Thyroid gland (tissue), 4 donors: ENCODE data around the gene MEIS3. TPM values are rescaled to one million over a fixed set of nuclear protein-coding genes. Genes with fewer than 3 reads are reported as not detected.

Experiments used
- DNase-seq, 2 donors: peaks; one replicate each; pipeline ENCODE4 v3.0.0-alpha.2; 2019
- H3K27ac ChIP-seq, 3 donors: fragments of 200-600 bp; sonication (generic); 1 replicate in 2 of 3; 2 replicates in 1 of 3; pipeline ENCODE4 v1.5.1; 2016 to 2019; ENCODE audit warnings: mild to moderate bottlenecking in 1 of 3, moderate library complexity in 1 of 3
- H3K27me3 ChIP-seq: fragments of 200-600 bp; sonication (generic); one replicate; pipeline ENCODE4 v1.5.1; 2019
- H3K36me3 ChIP-seq, 2 donors: fragments of 200-600 bp; sonication (generic); one replicate each; pipeline ENCODE4 v1.5.1; 2016 to 2019
- H3K4me1 ChIP-seq, 2 donors: fragments of 200-600 bp; sonication (generic); one replicate each; pipeline ENCODE4 v1.5.1; 2017 to 2019
- H3K4me3 ChIP-seq, 3 donors: fragments of 200-600 bp; sonication (generic); replicated peaks in 1 of 3; 1 replicate in 2 of 3; 2 replicates in 1 of 3; pipeline ENCODE4 v1.5.1; 2016; ENCODE audit warnings: mild to moderate bottlenecking in 1 of 3
- H3K9me3 ChIP-seq: fragments of 200-600 bp; sonication (generic); one replicate; pipeline ENCODE4 v1.5.1; 2017
- CTCF ChIP-seq, 6 experiments: fragments of 200-600 bp in 3 of 6; fragments of 450-650 bp in 3 of 6; sonication (generic) in 3 of 6; IDR thresholded peaks; one replicate each; pipeline ENCODE4 v1.5.1; 2016 to 2019; ENCODE audit warnings: antibody characterized with exemption in 6 of 6, mild to moderate bottlenecking in 2 of 6, inconsistent platforms in 1 of 6, moderate library complexity in 1 of 6
- POLR2A ChIP-seq, 2 donors: fragments of 450-650 bp; IDR thresholded peaks; one replicate each; pipeline ENCODE4 v1.6.1; 2017; ENCODE audit warnings: antibody characterized with exemption in 2 of 2, mild to moderate bottlenecking in 2 of 2, moderate library complexity in 1 of 2
- WGBS, 2 donors: methylation state at CpG; one replicate each; pipeline ENCODE4 v1.1.5; 2017; 5-methylcytosine and 5-hydroxymethylcytosine counted together
- intact Hi-C: fragments of 100-400 bp; cut with DNase I; formaldehyde crosslinking; loops from one replicate; pipeline ENCODE4 v1.15.1; 2023
- total RNA-seq, 4 donors: library from RNA; depleted of rRNA; stranded (reverse); fragments of >200 nt; gene quantifications; one replicate each; pipeline ENCODE4 v1.2.3, GENCODE V29; 2016

Gene MEIS3
- total RNA-seq, 4 donors from 2014 or later, result 3.6 to 15.3 (median 6.1) TPM

GRCh38 chr19:47421244-47421786 lies 2.0 kb upstream of the MEIS3 start:
- intact Hi-C loops, result no loop called here
- no peak overlapping the region for H3K27ac ChIP-seq

GRCh38 chr19:47419789-47420188 lies 462 bp upstream of the MEIS3 start:
- intact Hi-C loops, result no loop called here
- TF ChIP-seq CTCF (IDR thresholded peaks at IDR 0.05) (no peak), POLR2A (IDR thresholded peaks at IDR 0.05) (no peak)
- 10 to 13% methylated on average over 16 to 18 of the region's 19 CpGs for WGBS, 2 donors
- peaks cover 14% of the 10 kb centered on the region for H3K27me3 ChIP-seq
- H3K9me3 ChIP-seq, result no peaks in the 10 kb centered on the region
- no peak for DNase-seq
- no peaks in the 10 kb centered on the region for H3K4me1 ChIP-seq
- H3K4me3 ChIP-seq, result no peak overlapping the region
- H3K27ac ChIP-seq, result no peak overlapping the region
- H3K36me3 ChIP-seq, result no peaks in the 10 kb centered on the region

More at GRCh38 chr19:47421244-47421786, 2.0 kb upstream of the MEIS3 start:
- Histone ChIP-seq H3K27me3 (peaks cover 14% of the 10 kb centered on the region), H3K9me3 (no peaks in the 10 kb centered on the region), H3K36me3 (no peaks in the 10 kb centered on the region), H3K4me1 (no peaks in the 10 kb centered on the region), H3K4me3 (no peak overlapping the region)
- TF ChIP-seq CTCF (IDR thresholded peaks at IDR 0.05) (no peak), POLR2A (IDR thresholded peaks at IDR 0.05) (no peak)
- no peak for DNase-seq
- WGBS, 2 donors, result 12 to 16% methylated on average over 7 to 11 of the region's 16 CpGs

- no peaks in the 10 kb centered on the region for H3K4me1 ChIP-seq
- H3K36me3 ChIP-seq, result no peaks in the 10 kb centered on the region
- WGBS, 2 donors, result 1 to 2% methylated on average over 9 of the region's 9 CpGs
- TF ChIP-seq POLR2A (IDR thresholded peaks at IDR 0.05), result no peak
- TF ChIP-seq CTCF (IDR thresholded peaks at IDR 0.05), result no peak
- peaks cover 14% of the 10 kb centered on the region for H3K27me3 ChIP-seq
- peak overlapping the region in 1 of 3 donors; percentile 16 for H3K4me3 ChIP-seq
- H3K27ac ChIP-seq, result no peak overlapping the region
- no peaks in the 10 kb centered on the region for H3K9me3 ChIP-seq
- intact Hi-C loops, result no loop called here
- no peak for DNase-seq
Observed at GRCh38 chr19:47418692-47419029, 666 bp downstream of the MEIS3 start.

GRCh38 chr19:47417746-47418691 lies 1.3 kb downstream of the MEIS3 start:
- no peaks in the 10 kb centered on the region for H3K4me1 ChIP-seq
- WGBS, 2 donors, result 4 to 11% methylated on average over 30 to 33 of the region's 34 CpGs
- H3K9me3 ChIP-seq, result no peaks in the 10 kb centered on the region
- TF ChIP-seq CTCF (IDR thresholded peaks at IDR 0.05) (no peak), POLR2A (IDR thresholded peaks at IDR 0.05) (no peak)
- peaks cover 14% of the 10 kb centered on the region for H3K27me3 ChIP-seq
- H3K27ac ChIP-seq, result no peak overlapping the region
- intact Hi-C loops, result no loop called here
- no peaks in the 10 kb centered on the region for H3K36me3 ChIP-seq
- DNase-seq, result no peak
- no peak overlapping the region for H3K4me3 ChIP-seq
